Activated CD8-positive, alpha-beta memory T cell treated with anti-CD3 and anti-CD28 coated beads for 1 hour (primary cell): Measurements from ENCODE around the gene PHOX2A.

Source experiments
- DNase-seq, 2 donors: peaks; one replicate each; pipeline ENCODE4 v3.0.0-alpha.2; 2020; ENCODE audit warnings: low read depth in 1 of 2; ENCODE audit errors: extremely low read depth in 1 of 2

PHOX2A gene

GRCh38 chr11:72235351-72236057 lies 8.5 kb downstream of the PHOX2A start:
- DNase-seq: no peak

DNA sequence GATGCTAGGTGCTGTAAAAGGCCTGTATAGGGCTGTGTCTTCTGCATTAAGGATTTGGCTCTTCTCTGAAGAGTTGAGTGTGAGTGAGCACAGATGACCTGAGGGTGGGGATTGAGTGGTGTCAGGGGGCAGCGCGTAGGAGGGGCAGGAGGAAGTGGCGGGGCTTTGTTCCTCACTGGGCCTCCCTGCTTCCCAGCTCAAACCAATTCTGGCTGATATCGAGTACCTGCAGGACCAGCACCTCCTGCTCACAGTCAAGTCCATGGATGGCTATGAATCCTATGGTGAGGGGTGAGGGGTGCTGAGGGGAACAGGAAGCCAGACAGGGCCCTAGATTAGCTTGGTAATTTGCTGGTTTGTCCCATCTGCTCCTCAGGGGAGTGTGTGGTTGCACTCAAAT lies 9.1 kb downstream of the PHOX2A start:
- no peak for DNase-seq

GRCh38 chr11:72234514-72234830 lies 9.5 kb downstream of the PHOX2A start:
- no peak for DNase-seq

- no peak for DNase-seq
These were observed 10.0 kb downstream of the PHOX2A start for GRCh38 chr11:72233773-72234513.

- DNase-seq: no peak
These were observed 10.8 kb downstream of the PHOX2A start for GRCh38 chr11:72233056-72233772.

GRCh38 chr11:72232260-72233055 lies 11.5 kb downstream of the PHOX2A start:
- DNase-seq: no peak

DNA sequence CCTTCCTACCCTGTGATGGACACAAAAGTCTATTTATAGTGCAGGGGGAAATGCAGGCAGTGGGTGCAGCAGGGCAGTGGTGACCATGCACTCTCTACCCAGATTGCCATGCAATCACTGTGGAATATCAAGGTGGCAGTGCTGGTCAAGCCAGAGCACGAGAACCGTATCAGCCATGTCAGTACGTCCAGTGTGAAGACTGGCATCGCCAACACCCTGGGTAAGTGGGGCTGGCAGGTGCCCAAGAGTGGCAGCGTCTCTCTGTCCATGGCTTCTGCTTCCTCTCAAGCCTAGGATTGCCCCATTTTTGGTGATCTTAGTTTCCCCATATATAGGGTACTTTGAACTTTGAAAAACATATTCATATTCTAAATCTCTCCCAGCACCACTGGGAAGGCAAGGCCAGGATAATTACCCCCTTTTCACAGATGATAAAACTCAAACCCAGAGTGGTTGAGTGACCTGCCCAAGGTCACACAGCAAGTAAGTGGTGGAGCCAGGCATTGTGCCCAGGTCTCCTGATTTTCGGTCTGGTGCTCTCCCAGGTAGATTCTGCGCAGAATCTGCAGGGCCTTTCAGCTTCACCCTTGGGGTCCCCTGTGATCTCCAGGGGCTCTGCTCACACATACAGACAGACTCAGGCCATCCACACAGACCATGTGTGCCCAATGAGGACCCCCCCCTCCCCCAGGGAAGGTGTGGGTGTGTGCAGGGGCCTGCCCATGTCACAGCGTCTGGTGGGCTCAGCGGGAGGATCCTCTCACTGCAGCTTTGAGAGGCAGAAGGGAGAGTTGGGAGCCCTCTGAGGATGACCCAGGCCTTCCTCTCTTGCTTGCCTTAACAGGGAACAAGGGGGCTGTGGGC lies 12.3 kb downstream of the PHOX2A start:
- DNase-seq: no peak

- no peak for DNase-seq
These were observed 13.1 kb downstream of the PHOX2A start for GRCh38 chr11:72230764-72231365.

- no peak for DNase-seq
These were observed 13.8 kb downstream of the PHOX2A start for GRCh38 chr11:72229925-72230763.

- no peak for DNase-seq
These were observed 14.5 kb downstream of the PHOX2A start for GRCh38 chr11:72229336-72229924.

GRCh38 chr11:72228844-72229231 lies 15.1 kb downstream of the PHOX2A start:
- no peak for DNase-seq

DNA sequence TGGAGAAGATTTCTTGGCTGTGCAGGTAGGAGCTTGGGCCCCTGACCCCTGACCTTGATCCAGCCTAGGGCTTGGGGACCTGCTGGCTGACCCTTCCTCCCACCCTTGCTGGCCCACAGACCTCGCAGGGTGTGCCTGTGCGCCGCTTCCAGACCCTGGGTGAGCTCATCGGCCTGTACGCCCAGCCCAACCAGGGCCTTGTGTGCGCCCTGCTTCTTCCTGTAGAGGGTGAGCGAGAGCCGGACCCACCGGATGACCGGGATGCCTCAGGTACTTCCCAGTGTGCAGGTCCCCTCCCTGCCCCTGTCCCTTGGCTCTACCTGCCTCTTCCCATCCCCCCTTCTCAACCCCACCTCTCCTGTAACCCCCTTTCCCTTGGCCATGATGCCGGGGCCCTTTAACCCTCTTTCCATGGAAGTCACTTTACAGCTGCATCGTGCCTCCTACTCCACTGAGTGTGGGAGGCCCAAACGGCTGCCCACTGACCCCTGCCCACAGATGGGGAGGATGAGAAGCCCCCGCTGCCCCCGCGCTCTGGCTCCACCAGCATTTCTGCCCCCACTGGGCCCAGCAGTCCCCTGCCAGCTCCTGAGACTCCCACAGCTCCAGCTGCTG lies 15.6 kb downstream of the PHOX2A start:
- no peak for DNase-seq

DNA sequence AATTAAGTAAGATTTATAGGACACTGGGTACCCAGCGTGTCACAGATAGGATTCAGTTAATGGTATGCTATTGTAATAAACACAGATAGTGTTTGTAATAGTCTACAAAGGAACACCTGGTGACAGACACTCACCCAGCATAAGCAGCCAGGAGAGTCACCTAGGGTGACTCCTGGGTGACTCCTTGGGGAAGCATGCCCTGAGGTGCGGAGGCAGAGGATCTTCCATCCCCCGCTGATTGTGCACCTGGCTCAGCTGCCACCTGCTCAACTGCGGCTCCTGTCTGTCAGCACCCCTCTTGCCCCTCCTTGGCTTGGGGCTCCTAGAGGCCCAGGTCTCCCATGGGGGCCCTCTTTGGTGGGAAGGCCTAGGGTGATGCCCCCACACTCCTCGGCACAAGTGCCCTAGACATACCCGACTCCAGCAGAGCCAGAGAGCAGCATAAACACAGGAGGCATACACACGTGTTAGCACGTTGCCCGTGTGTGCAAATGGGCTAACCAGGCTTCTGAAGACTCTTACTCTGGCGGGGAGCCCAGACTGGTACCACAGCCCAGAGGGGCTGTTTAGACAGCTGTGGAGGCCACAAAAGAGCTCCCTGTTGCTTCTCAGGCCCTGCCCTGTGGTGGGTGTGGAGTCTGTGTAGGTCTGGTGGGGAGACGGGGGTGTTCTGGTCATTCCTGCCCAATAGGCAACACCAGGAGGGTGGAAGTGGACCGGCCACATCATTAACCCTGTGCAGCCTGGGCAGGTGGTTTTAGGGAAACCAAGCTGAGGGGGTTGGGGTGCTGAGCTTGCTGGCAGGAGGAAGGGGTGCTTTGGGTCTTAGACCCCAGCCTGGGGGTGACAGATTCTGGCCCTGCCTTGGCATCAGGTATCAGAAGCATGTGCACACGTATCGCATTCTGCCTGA lies 16.4 kb downstream of the PHOX2A start:
- DNase-seq: no peak

DNA sequence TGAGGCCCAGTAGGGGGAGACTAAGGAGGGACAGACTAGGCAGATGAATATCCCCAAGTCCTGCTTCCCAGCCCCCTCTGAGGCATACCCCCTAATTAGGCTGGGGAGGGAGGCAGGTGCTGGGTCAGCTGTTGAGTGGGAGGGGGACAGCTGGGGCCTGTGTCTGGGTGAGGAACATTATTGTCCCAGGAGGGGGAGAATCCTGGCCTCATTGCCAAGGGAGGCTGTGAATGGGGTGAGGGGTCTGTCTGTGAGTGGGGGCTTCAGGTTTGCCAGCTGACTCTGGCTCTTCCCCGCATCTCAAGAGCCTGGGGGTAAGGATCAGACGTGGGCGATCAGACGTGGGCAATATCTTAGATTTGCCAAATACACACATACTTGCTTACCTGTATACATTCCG lies 17.3 kb downstream of the PHOX2A start:
- DNase-seq: no peak

DNA sequence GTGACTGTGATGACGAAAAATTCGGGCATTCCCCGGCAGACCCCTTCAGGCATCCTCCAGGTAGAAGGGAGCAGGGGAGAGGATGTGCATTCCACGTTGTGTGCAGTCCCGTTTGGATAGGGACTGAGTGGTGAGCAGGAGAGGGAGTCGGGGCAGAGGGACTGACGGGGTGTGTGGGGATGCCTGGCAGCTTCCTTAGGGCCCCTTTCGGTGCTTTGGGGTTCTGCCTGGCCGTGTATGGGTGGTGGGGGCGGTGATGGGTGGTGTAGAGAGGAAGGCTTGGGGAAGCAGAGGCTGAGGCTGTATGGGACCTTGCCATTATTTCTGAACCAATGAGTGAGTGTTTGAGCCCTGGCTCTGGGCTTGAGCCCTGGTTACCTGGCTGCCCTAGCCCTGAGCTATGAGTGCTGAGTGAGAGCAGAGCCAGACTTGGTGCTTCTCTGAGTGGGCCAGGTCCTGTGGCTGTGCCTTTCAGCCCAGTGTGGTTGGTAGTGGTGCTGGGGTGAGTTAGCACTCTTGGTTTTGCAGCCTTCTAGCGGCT lies 18.5 kb downstream of the PHOX2A start:
- DNase-seq: no peak

GRCh38 chr11:72224564-72225410 lies 19.2 kb downstream of the PHOX2A start, which contains the start of gene INPPL1:
Gene INPPL1 (plus strand): TSS chr11:72224767. CDS start chr11:72224985, 218 bp downstream.
- DNase-seq: no peak
